Stimulated activated CD8-positive, alpha-beta memory T cell treated with anti-CD3 and anti-CD28 coated beads, Interleukin-4, amount 100 ng/mL, for 1 hour (primary cell): Measurements from ENCODE around the gene KSR2.

Source experiments
- DNase-seq, 2 donors: peaks; one replicate each; pipeline ENCODE4 v3.0.0-alpha.2; 2020; ENCODE audit warnings: low read depth in 2 of 2, low spot score in 1 of 2

The KSR2 gene

DNA sequence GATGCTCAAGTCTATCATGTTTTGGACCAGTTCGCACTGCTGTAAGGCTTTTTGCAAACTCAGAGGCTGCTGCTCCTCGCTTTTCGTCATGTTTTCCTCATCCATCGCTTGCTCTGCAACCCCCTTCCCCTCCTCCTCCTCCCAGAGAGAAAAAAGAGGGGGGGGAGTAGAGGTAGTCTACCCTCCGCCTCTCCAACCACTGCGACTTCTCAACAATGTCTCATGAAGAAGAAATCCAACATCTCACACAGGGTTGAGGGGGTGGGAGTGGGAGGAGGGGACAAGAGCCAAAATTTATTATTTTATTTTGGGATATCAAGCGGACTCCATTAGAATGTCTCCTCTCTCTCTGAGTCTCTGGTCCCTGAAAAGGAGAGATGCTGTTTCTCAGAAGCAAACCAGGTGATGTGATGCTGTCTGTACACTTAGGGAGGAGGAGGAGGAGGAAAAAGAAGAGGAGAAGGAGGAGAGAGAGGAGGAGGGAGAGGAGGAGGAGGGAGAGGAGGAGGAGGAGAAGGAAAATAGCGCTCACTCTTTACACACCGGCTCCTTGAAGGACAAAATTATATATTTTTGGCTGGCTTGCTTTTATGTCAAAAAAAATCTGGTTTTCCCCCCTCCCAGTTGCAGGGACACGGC, 520 bp downstream of the KSR2 start:
- DNase-seq, result no peak

DNA sequence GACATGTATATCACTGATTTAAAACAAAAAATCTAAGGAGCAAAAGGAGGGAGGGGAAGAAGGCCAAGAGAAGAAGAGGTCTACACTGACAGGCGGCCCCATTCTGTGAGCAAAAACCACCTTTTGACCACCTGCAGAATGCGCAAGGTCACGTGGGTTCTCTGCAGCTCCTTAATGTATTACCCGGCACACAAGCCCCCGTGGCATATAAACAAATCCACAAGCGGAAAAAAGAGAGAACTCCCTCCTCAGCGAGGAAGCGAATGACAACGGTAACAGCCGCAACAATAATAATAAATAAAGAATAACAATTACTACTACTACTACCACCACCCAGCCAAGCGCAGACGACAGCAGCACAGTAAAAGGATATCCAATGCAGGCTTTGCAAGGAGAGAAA, 1.3 kb downstream of the KSR2 start:
- no peak for DNase-seq

DNA sequence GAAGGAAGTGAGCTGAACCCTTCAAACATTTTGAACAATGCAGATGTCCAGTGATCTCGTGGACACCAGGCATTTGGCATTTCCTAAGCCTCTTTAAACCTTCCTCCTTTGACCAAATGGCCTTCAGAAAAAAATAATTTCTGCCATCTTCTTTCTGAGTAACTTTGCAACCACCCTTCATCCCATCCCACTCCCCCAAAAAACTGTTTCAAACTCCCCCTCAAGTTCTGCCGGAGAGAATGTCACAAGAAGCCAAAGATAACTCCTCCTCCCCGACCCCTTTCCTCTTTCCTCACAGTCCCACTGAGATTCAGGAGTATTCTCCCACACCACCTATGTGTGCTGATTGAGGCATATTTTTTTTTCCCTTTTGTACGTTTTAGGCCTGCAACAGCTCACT, 1.7 kb downstream of the KSR2 start:
- DNase-seq, result no peak

DNA sequence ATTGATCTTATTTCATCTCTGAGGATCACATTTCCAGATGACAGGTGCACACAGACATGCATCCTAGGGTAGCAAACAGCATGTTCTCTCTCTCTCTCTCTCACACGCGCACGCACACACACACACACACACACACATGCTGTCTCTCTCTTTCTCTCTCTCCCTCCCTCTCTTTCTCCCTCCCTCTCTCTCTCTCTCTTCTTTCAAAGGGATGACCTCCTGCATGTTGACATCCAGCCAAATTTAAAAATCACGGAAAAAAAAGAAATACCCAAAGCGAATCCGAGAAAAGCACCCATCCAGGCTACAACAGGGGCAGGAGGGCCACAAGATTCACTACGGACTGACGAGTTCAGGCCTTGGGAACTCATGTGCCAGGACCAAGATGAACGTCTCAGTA, 2.3 kb downstream of the KSR2 start:
- DNase-seq, result no peak

DNA sequence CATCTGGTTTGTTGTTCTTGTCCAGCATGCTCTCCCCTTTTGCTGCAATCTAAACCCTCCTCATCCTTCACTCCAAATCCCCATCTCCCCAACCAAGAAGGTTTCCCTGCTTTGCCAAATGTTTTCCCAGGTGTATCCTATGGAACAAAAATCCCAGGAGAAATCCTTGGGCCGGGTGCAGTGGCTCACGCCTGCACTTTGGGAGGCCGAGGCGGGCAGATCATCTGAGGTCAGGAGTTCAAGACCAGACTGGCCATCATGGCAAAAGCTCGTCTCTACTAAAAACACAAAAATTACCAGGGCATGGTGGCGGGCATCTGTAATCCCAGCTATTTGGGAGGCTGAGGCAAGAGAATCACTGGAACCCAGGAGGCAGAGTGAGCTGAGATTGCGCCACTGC, 5.0 kb downstream of the KSR2 start:
- no peak for DNase-seq

DNA sequence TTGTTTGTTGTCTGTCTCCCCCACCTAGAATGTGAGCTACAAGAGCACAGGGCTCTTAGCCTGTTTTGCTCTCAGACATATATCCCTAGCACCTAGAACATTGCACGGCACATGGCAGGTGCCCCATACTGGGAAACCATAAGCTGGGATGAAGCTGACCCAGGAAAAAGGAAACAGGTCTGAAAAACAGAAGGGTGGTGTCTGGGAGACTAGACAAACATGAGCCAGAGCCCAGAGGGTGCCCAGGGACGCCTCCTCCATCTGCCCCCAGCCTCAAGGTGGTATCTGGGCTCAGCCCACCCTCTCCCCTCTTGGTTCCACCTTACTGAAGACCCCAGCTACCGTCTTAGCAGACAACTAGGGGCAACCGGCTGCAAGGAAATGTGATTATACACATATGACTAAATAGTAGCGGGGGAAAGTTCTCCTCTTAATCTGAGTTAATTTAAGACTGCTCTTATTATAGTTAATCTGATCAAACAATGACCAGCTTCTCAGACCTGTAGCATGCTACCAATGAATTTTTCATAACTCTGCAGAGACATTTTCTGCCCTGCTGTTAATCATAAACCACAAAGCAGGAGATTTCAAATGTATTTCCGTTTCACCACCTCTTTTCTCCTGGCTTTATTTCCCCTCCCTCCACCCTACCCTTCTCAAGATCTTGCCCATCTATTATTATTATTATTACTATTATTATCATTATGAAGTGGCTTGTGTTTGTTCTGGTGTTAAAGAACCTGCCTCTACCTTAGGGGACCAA, 31.9 kb downstream of the KSR2 start:
- DNase-seq, result no peak

DNA sequence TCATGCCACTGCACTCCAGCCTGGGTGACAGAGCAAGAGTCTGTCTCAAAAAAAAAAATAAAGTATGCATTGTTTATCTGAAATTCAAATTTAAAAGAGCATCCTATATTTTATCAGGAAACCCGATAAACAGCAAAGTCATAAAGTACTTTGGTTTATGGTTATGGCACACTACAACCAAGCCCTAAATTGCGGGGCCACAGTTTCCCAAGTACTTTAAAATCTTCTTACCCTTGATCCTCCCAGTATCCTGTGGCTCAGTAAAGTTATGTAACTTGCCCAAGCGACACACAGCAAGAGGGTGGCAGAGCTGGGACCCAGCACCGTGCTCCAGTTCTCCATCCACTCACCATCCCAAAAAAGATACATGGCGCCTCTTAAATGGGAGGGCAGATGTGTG, 35.2 kb downstream of the KSR2 start:
- DNase-seq, result no peak

DNA sequence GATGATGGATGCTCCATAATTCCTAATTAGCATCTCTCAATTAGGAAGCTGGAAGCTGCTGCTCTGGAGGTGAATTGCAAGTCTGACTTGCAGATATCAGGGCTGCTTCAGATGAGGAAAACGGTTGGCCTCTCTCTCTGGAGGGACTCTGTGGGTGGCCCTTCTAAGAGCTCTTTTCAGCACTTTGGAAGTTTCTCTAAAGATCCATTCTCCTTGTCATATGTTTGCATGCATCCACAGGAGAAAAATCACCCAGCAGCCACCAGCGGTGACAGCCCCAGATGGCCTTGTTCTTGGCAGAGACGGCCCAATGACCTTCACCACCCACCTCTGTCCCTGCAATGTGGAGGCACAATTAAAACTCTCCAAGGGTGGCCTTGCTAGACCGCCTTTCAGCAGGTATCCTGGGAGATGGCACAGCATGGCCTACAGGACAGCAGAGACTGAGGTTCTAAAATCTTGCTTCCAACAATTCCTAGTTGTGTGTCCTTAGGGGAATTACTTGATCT, 42.3 kb downstream of the KSR2 start:
- DNase-seq, result no peak

DNA sequence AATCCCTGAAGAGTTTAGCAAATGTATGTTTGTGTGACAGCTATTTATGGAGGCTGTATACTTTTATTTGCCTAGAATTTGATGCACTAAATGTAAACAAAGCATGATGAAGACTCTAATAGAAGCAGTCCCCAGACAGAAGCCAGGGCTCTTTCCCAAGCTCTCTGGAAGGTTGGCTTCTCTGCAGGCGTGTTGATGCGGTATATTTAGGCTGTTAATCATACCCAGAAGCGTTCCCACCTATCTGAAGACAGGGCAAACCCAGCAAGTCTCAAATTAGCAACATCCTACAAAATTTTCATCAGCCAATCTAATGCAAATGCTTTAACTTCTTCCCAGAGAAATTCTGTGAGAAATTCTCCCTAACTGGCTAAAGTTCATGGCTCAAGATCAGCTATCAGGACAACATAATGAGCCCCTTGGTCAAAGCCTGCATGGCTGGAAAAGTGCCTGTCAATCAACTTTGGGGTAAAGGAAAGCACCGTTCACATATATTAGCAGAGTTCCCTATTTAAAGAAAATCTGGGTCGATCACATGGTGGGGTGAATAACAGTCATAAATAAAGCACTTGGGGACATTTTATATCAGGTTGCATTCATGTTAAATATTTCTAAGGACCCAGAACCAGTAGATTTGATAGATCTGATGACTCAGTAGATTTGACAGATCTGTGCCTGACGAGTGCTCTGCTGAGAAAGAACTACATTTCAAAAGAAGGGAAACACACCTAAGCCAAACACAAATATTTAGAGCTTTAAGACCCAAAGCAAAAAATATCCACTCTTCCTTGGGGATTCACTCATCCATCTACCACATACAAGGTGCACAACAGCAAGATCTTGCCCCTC, 46.6 kb downstream of the KSR2 start:
- DNase-seq, result no peak

DNA sequence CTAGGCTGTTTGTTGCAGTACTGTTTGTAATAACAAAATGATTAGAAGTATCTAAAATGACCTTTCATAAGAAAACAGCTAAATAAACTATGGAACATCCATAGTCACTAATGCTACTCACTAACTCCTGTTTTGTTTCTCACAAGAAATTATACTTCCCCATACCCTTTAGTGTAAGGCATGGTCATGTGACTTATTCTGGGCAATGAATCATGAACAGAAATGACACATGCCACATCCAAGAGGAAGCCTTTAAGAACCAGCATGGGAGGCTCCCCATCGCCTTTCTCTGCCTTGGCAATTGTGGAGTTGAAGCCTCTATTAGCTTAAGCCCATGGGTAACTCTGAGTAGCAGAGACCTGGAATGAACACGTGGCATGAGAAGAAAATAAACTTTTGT, 49.3 kb downstream of the KSR2 start:
- no peak for DNase-seq

DNA sequence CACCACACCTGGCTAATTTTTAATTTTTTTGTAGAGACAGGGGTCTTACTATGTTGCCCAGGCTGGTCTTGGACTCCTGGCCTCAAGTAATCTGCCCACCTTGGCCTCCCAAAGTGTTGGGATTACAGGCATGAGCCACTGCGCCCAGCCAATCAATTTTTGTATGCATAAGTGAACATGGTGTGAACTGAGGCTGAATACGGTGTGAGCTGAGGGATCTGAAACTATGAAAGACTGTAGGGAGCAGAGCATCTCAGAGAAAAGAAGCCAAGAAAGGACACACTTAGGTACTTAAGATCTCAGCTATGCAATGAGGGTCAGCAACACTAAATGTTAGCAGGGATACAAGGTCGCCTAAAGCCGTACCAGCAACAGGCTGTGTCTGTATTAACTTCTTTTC, 54.1 kb downstream of the KSR2 start:
- DNase-seq, result no peak

DNA sequence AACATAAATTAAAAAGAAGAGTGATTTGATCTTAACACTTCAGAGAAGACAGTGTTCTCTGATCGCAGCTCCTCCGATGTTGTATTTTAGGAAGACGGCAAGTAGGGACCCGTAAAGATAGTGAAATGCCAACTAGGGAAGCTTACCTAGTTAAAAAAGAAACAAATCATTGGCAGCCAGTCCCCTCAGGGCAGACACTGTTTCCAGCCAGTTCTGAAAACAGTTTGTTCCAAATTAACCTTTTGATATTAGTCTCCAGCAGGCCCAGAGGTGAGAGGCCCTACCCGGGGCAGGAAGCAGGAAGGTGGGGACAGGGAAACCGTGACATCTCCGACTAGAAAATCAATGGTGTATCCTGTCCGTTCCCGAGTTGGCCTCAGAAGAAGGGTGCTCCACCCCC, 56.0 kb downstream of the KSR2 start:
- DNase-seq, result no peak

DNA sequence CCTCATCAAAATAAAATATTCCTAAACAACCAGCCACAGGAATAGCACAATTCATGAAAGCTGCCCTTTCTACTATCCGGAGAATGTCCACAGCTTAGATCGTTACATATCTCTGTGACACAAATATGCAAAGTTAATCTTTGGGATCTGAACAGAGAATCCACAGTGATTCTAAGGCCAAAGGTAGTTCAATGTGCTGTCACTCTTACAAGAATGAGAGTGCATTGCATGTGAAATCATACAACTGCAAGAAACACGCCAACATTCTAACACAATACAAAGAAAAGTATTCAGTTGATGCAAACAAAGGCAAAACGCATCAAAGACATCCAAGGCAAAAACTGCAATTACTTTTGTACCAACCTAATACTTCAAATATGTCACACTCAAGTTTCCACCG, 60.4 kb downstream of the KSR2 start:
- DNase-seq, result no peak

DNA sequence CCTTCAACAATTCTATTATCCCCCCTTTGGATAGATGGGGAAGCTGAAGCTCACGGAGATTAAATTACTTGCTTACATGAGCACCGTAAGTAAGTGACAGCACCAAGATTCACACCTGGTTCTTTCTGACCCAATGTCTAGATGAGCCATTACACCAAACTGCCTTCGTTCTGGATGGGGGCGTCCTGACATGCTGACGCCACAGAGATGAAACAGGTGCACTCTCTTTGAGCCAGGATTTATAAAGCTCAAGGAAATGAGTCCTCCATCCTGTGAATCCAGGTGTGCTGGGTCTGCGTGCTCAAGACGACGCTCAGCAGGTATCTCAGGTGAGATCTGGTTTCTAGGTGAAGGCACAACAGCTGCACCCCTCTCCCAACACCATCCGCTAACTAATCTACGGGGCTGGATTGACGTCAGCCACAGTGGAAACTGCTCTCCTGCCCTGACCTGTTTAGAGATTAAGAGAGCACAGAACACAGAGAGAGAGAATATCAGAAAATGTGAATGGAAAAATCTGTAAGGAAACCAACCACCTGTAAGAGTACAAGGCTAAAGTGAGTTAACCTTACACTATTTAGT, 61.6 kb downstream of the KSR2 start:
- DNase-seq, result no peak

DNA sequence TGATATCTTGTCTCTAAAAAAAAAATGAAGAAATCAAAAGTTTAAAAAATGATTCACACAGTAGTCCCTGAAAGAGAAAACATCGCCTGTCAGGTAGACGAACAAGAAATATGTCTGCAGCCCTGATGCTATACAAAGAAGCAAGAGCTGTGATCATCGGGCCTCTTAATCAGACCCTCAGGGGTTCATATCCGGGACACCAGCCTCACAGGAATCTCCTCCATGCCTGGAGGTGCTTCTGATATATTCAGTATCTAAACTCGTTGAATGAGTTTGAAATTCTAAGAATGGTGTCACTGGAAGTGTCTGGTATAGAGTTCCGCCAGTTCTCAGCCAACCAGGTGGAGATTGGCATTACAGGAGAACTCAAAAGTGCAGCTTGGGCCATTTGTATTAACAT, 64.7 kb downstream of the KSR2 start:
- DNase-seq, result no peak

DNA sequence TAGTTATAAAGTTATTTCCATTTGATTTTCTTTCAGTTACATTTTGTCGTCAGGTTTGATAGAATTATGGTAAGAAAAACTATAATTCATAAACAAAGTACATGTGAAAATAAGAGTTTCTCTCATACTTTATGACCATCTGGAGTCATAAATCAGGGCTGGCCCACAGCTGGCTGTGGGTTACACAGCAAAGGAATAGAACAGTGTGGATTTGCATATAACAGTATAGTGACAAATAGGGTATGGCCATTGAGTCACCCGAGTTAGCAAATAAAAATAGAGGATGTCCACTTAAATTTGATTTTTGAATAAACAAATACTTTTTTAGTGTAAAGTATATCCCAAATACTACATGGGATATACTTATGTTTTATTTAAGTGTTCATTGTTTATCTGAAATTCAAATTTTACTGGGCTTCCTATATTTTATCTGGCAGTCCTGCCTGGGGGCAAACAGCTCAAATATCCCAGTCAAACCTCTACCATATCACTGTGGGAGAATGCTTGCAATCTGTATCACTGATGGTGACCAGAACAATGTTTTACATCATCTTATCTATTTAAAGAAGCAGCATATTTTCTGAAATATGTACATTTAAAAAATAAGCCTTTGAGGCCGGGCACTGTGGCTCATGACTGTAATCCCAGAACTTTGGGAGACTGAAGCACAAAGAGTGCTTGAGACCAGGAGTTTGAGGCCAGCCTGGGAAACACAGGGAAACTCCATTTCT, 65.5 kb downstream of the KSR2 start:
- no peak for DNase-seq

DNA sequence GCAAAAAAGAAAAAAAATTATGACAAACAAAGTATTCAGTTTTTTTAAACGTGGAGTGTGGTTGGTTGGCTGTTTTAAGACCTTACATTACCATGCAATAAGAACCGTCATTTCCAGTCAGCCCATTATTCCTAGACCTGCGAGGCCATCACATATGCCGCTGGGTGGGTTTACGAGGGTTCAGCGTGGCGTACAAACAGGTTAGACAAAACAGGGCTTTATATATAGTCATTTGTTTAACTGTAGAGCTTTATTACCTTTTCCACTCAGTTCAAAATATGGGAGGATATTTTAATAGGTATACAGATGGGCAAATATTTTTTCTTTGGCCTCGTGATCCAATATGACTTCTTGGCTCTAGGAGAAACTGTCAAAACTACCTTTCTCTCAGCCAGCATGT, 67.2 kb downstream of the KSR2 start:
- no peak for DNase-seq

DNA sequence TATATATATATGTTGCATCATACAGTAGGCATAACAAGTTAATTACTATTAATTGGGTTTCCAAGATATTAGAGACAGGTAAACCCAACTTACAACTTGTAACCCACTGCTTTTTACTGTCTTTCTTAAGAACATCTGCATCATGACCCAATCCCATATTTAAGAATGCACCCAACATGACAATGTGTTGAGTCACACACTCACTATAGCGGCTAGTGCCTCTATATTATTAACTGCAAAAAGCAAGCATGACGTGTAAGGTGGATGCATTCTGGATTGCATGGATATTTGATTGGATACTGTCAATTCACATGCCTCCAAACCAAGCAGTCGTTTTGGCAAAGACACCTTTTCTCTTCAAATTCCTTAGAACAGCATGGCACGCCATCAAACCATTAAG, 68.2 kb downstream of the KSR2 start:
- DNase-seq, result no peak

DNA sequence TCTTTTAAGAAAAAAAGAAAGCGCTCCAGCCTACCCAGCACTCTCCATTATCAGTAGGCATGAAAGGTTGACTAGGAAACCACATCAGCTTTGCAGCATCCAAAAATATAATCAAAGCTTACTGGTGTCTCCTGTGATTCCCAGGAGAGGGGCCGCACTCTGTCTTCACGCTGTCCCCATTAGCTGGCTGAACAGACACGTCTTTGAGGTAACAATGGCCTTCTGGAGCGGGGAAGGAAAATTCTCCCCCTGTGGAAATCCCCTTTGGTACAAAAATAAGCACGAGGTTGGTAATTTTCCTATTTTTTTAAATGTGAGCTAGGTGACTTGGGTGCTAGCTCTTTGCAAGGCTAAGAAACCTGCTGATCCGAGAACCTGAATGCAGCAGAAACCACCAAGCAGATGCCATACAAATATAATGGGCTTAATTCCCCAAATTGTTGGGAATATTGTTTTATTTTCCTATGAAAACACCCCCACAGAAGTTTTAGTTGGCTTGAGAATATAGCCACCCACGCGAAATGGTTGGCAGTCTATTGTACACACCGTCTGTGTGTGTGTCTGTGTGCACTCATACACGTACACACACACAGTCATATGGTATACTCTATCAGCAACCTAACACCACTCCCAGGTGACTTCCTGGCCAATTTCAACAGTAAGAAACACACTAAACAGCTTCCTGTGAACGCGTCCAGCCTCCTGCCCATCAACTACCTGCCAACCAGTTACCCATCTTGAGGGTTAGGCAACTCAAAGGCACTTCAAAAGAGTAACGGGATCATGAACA, 71.2 kb downstream of the KSR2 start:
- no peak for DNase-seq

DNA sequence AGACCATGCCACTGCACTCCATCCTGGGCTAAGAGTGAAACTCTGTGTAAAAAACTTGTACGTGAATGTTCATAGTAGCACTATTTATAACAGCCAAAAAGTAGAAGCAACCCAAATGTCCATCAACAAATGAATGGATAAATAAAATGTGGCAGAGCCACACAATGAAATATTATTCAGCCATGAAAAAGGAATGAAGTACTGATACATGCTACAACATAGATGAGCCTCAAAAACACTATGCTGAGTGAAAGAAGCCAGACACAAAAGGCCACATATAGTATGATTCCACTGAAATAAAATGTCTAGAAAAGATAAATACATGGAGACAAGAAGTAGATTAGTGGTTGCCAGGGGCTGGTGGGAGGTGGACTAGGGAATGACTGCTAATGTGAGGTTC, 72.8 kb downstream of the KSR2 start:
- DNase-seq, result no peak
